Hepatic stellate cell (primary cell): ENCODE results near the gene FAM193B.

ENCODE experiments used
- DNase-seq: peaks from one replicate; pipeline ENCODE4 v3.0.0; 2011; ENCODE audit warnings: low spot score

FAM193B gene

GRCh38 chr5:177515580-177515979, 38.8 kb downstream of the FAM193B start:
- DNase-seq = no peak

- no peak for DNase-seq
These were observed 39.8 kb downstream of the FAM193B start for GRCh38 chr5:177514541-177514940.

- no peak for DNase-seq
These were observed 40.9 kb downstream of the FAM193B start for GRCh38 chr5:177513500-177513899.

- no peak for DNase-seq
These were observed 41.5 kb downstream of the FAM193B start for GRCh38 chr5:177512736-177513380.

- DNase-seq = no peak
These were observed 42.3 kb downstream of the FAM193B start for GRCh38 chr5:177511796-177512675.

GRCh38 chr5:177511181-177511580, 43.2 kb downstream of the FAM193B start:
- no peak for DNase-seq

GRCh38 chr5:177510567-177511053, 43.8 kb downstream of the FAM193B start:
- no peak for DNase-seq

GRCh38 chr5:177509991-177510566, 44.3 kb downstream of the FAM193B start:
- DNase-seq = no peak

- no peak for DNase-seq
These were observed 44.9 kb downstream of the FAM193B start, which contains the start of gene DOK3 for GRCh38 chr5:177509381-177509951. TSS of gene DOK3 (minus strand) at chr5:177509826. CDS start at chr5:177509540, 286 bp downstream.

- no peak for DNase-seq
These were observed 45.5 kb downstream of the FAM193B start for GRCh38 chr5:177508837-177509236.

- DNase-seq = no peak
These were observed 46.1 kb downstream of the FAM193B start for GRCh38 chr5:177508221-177508611.

- DNase-seq = no peak
These were observed 46.7 kb downstream of the FAM193B start for GRCh38 chr5:177507596-177508220.

- DNase-seq = no peak
These were observed 47.2 kb downstream of the FAM193B start for GRCh38 chr5:177507165-177507564.

GRCh38 chr5:177505075-177505474, 49.3 kb downstream of the FAM193B start:
- no peak for DNase-seq

- no peak for DNase-seq
These were observed 50.0 kb downstream of the FAM193B start for GRCh38 chr5:177504086-177505056.

- no peak for DNase-seq
These were observed 50.8 kb downstream of the FAM193B start for GRCh38 chr5:177503351-177504085.

GRCh38 chr5:177502886-177503285, 51.5 kb downstream of the FAM193B start:
- no peak for DNase-seq

- no peak for DNase-seq
These were observed 52.3 kb downstream of the FAM193B start for GRCh38 chr5:177501874-177502678.
